Measurements from ENCODE around the gene PCGF1. TPM values are rescaled to one million over a fixed set of nuclear protein-coding genes. Genes with fewer than 3 reads are reported as not detected.

Gene PCGF1
- total RNA-seq, 2 experiments from 2014 or later, result 22.6 to 26.0 TPM

GRCh38 chr2:74501335-74502071 lies 6.0 kb downstream of the PCGF1 start:
- H3K36me3 Mint-ChIP-seq, result peaks cover 23% of the 10 kb centered on the region
- H3K4me3 Mint-ChIP-seq, result peak overlapping the region; percentile 65
- CTCF ChIA-PET, result interaction anchor here (0.7 to 3.7 kb wide), 4 partner anchors 17 to 86 kb away, joined by 3 to 15 read pairs (median 6); partner anchors contain the start of genes CCDC142 and TTC31
- peaks cover 49% of the 10 kb centered on the region for H3K4me1 Mint-ChIP-seq (ENCODE audit: low read depth)
- H3K9me3 Mint-ChIP-seq, result no peaks in the 10 kb centered on the region
- POLR2A ChIA-PET, result interaction anchor here (0.7 kb wide), 1 partner anchor 9 kb away, joined by 3 read pairs; no protein-coding TSS in a partner anchor
- no peak overlapping the region for H3K27ac Mint-ChIP-seq
- intact Hi-C loops (cut with micrococcal nuclease), result no loop called here
- peaks cover 63% of the 10 kb centered on the region for H3K27me3 Mint-ChIP-seq
- no peak for DNase-seq

- no peak for DNase-seq
- H3K36me3 Mint-ChIP-seq, result peaks cover 18% of the 10 kb centered on the region
- H3K27ac Mint-ChIP-seq, result no peak overlapping the region
- no peaks in the 10 kb centered on the region for H3K9me3 Mint-ChIP-seq
- intact Hi-C loops (cut with micrococcal nuclease), result no loop called here
- H3K27me3 Mint-ChIP-seq, result peaks cover 63% of the 10 kb centered on the region
- peaks cover 47% of the 10 kb centered on the region for H3K4me1 Mint-ChIP-seq (ENCODE audit: low read depth)
- H3K4me3 Mint-ChIP-seq, result no peak overlapping the region
- ChIA-PET CTCF (interaction anchor here (1.2 to 3.7 kb wide), 3 partner anchors 18 to 87 kb away, joined by 4 to 15 read pairs (median 9); partner anchors contain the start of genes CCDC142 and TTC31), POLR2A (interaction anchor here (1.1 to 1.4 kb wide), 3 partner anchors 16 to 41 kb away, joined by 3 to 4 read pairs (median 3); partner anchors contain the start of gene CCDC142)
Observed at GRCh38 chr2:74500578-74500946, 6.9 kb downstream of the PCGF1 start.

GRCh38 chr2:74499940-74500577 lies 7.4 kb downstream of the PCGF1 start:
- peaks cover 63% of the 10 kb centered on the region for H3K27me3 Mint-ChIP-seq
- intact Hi-C loops (cut with micrococcal nuclease), result loop anchor here (5.0 kb wide), 1 partner anchor 32 kb away; no protein-coding TSS in a partner anchor
- no peaks in the 10 kb centered on the region for H3K9me3 Mint-ChIP-seq
- no peak overlapping the region for H3K4me3 Mint-ChIP-seq
- peaks cover 46% of the 10 kb centered on the region for H3K4me1 Mint-ChIP-seq (ENCODE audit: low read depth)
- no peak overlapping the region for H3K27ac Mint-ChIP-seq
- ChIA-PET POLR2A (interaction anchor here (1.1 to 1.4 kb wide), 3 partner anchors 16 to 40 kb away, joined by 3 to 4 read pairs (median 3); partner anchors contain the start of gene CCDC142), CTCF (interaction anchor here (0.8 to 2.0 kb wide), 3 partner anchors 17 to 87 kb away, joined by 3 to 9 read pairs (median 4); partner anchors contain the start of genes CCDC142 and TTC31)
- peaks cover 13% of the 10 kb centered on the region for H3K36me3 Mint-ChIP-seq
- no peak for DNase-seq

GRCh38 chr2:74499267-74499939 lies 8.1 kb downstream of the PCGF1 start, which contains the start of gene LBX2:
LBX2 (minus strand) TSS chr2:74499603; CDS start chr2:74499537, 66 bp downstream.
- CTCF ChIA-PET, result interaction anchor here (0.8 to 1.7 kb wide), 3 partner anchors 16 to 90 kb away, joined by 3 to 4 read pairs (median 3); partner anchors contain the start of genes CCDC142 and TTC31
- no peak within 1 kb of the TSS for H3K27ac Mint-ChIP-seq

GRCh38 chr2:74498500-74499266 lies 8.8 kb downstream of the PCGF1 start:
- intact Hi-C loops (cut with micrococcal nuclease), result loop anchor here (1.0 to 5.0 kb wide), 3 partner anchors 15 to 34 kb away; partner anchors contain the start of gene TTC31
- Mint-ChIP-seq H3K9me3 (no peaks in the 10 kb centered on the region), H3K4me3 (peak overlapping the region; percentile 75), H3K36me3 (peaks cover under 1% of the 10 kb centered on the region), H3K27me3 (peaks cover 51% of the 10 kb centered on the region), H3K4me1 (ENCODE audit: low read depth) (peaks cover 35% of the 10 kb centered on the region), H3K27ac (peak overlapping the region; percentile 20)
- ChIA-PET CTCF (interaction anchor here (0.9 to 1.7 kb wide), 3 partner anchors 16 to 91 kb away, joined by 3 to 7 read pairs (median 3); partner anchors contain the start of genes CCDC142 and TTC31), POLR2A (interaction anchor here (1.0 to 1.3 kb wide), 3 partner anchors 15 to 31 kb away, joined by 3 to 5 read pairs (median 5); partner anchors contain the start of genes AUP1, CCDC142, HTRA2 and TTC31)
- DNase-seq, result peak; percentile 58

More at GRCh38 chr2:74499267-74499939, 8.1 kb downstream of the PCGF1 start, which contains the start of gene LBX2:
- POLR2A ChIA-PET, result interaction anchor here (1.1 to 1.4 kb wide), 2 partner anchors 17 to 40 kb away, joined by 3 read pairs; partner anchors contain the start of gene CCDC142
- intact Hi-C loops (cut with micrococcal nuclease), result loop anchor here (5.0 kb wide), 1 partner anchor 33 kb away; no protein-coding TSS in a partner anchor
- peaks cover 58% of the 10 kb centered on the region for H3K27me3 Mint-ChIP-seq
- H3K4me1 Mint-ChIP-seq (ENCODE audit: low read depth), result peaks cover 41% of the 10 kb centered on the region
- DNase-seq, result peak; percentile 49
- no peaks in the 10 kb centered on the region for H3K9me3 Mint-ChIP-seq
- peak within 1 kb of the TSS; percentile 75 for H3K4me3 Mint-ChIP-seq
- peaks cover 6% of the 10 kb centered on the region for H3K36me3 Mint-ChIP-seq

- ChIA-PET POLR2A (interaction anchor here (1.0 to 1.8 kb wide), 4 partner anchors 9 to 31 kb away, joined by 3 to 6 read pairs (median 5); partner anchors contain the start of genes AUP1, CCDC142, HTRA2 and PCGF1), CTCF (interaction anchor here (0.9 to 1.7 kb wide), 3 partner anchors 15 to 92 kb away, joined by 3 to 7 read pairs (median 3); partner anchors contain the start of genes CCDC142 and TTC31)
- H3K36me3 Mint-ChIP-seq, result peaks cover 3% of the 10 kb centered on the region
- H3K27ac Mint-ChIP-seq, result peak overlapping the region; percentile 20
- peaks cover 45% of the 10 kb centered on the region for H3K27me3 Mint-ChIP-seq
- H3K9me3 Mint-ChIP-seq, result no peaks in the 10 kb centered on the region
- peak; percentile 42 for DNase-seq
- intact Hi-C loops (cut with micrococcal nuclease), result loop anchor here (1.0 to 5.0 kb wide), 3 partner anchors 15 to 34 kb away; partner anchors contain the start of gene TTC31
- peaks cover 28% of the 10 kb centered on the region for H3K4me1 Mint-ChIP-seq (ENCODE audit: low read depth)
- peak overlapping the region; percentile 75 for H3K4me3 Mint-ChIP-seq
Observed at GRCh38 chr2:74497777-74498499, 9.6 kb downstream of the PCGF1 start.

GRCh38 chr2:74496997-74497776 lies 10.3 kb downstream of the PCGF1 start:
- DNase-seq, result no peak
- Mint-ChIP-seq H3K4me3 (peak overlapping the region; percentile 75), H3K4me1 (ENCODE audit: low read depth) (peaks cover 21% of the 10 kb centered on the region), H3K27ac (no peak overlapping the region), H3K27me3 (peaks cover 39% of the 10 kb centered on the region), H3K36me3 (peaks cover 7% of the 10 kb centered on the region), H3K9me3 (no peaks in the 10 kb centered on the region)
- POLR2A ChIA-PET, result interaction anchor here (1.0 to 1.8 kb wide), 4 partner anchors 10 to 32 kb away, joined by 3 to 6 read pairs (median 5); partner anchors contain the start of genes AUP1, CCDC142, HTRA2 and PCGF1
- CTCF ChIA-PET, result interaction anchor here (0.9 to 1.5 kb wide), 2 partner anchors 15 to 78 kb away, joined by 3 to 7 read pairs; partner anchors contain the start of genes CCDC142 and TTC31
- intact Hi-C loops (cut with micrococcal nuclease), result loop anchor here (5.0 kb wide), 1 partner anchor 35 kb away; no protein-coding TSS in a partner anchor

- Mint-ChIP-seq H3K9me3 (no peaks in the 10 kb centered on the region), H3K36me3 (peaks cover 15% of the 10 kb centered on the region), H3K27ac (no peak overlapping the region), H3K4me3 (no peak overlapping the region), H3K4me1 (ENCODE audit: low read depth) (peaks cover 17% of the 10 kb centered on the region), H3K27me3 (peaks cover 23% of the 10 kb centered on the region)
- intact Hi-C loops (cut with micrococcal nuclease), result loop anchor here (5.0 kb wide), 1 partner anchor 37 kb away; no protein-coding TSS in a partner anchor
- DNase-seq, result no peak
- CTCF ChIA-PET, result interaction anchor here (0.7 kb wide), 1 partner anchor 49 kb away, joined by 3 read pairs; no protein-coding TSS in a partner anchor
- POLR2A ChIA-PET, result no interaction called here
Observed at GRCh38 chr2:74495440-74495839, 12.1 kb downstream of the PCGF1 start.

GRCh38 chr2:74493546-74493945 lies 13.9 kb downstream of the PCGF1 start:
- no peak for DNase-seq
- peaks cover 11% of the 10 kb centered on the region for H3K4me1 Mint-ChIP-seq (ENCODE audit: low read depth)
- H3K36me3 Mint-ChIP-seq, result peaks cover 20% of the 10 kb centered on the region
- no peaks in the 10 kb centered on the region for H3K9me3 Mint-ChIP-seq
- peaks cover 7% of the 10 kb centered on the region for H3K27me3 Mint-ChIP-seq
- ChIA-PET POLR2A (interaction anchor here (1.1 kb wide), 1 partner anchor 21 kb away, joined by 3 read pairs; no protein-coding TSS in a partner anchor), CTCF (interaction anchor here (0.6 to 1.4 kb wide), 3 partner anchors 10 to 13 kb away, joined by 3 to 6 read pairs (median 4); partner anchors contain the start of genes CCDC142 and TTC31)
- intact Hi-C loops (cut with micrococcal nuclease), result no loop called here
- H3K4me3 Mint-ChIP-seq, result no peak overlapping the region
- no peak overlapping the region for H3K27ac Mint-ChIP-seq
